Activated effector memory CD4-positive, alpha-beta T cell treated with anti-CD3 and anti-CD28 coated beads, Interleukin-2, amount 50 U/mL, for 16 hours (primary cell): ENCODE results near the gene GH1.
"Not testable (repeated sequence)": the region's sequence is repeated elsewhere in the genome, so short reads cannot be mapped to it uniquely, and the experiment has no call there.

Experiments
- DNase-seq: peaks from one replicate; pipeline ENCODE4 v3.0.0-alpha.2; 2020

Gene GH1

GRCh38 chr17:63894021-63894420 lies 24.6 kb downstream of the GH1 start:
- not testable (repeated sequence) for DNase-seq

- DNase-seq = peak; percentile 12
These were observed 26.2 kb downstream of the GH1 start for GRCh38 chr17:63892316-63893037.

- DNase-seq = not testable (repeated sequence)
These were observed 29.4 kb downstream of the GH1 start for GRCh38 chr17:63889026-63889848.

- DNase-seq = not testable (repeated sequence)
These were observed 33.5 kb downstream of the GH1 start for GRCh38 chr17:63885119-63885518.

- DNase-seq = not testable (repeated sequence)
These were observed 36.0 kb downstream of the GH1 start for GRCh38 chr17:63882626-63883126.

GRCh38 chr17:63881935-63882601 lies 36.6 kb downstream of the GH1 start, which contains the start of gene GH2:
GH2 (minus strand) TSS chr17:63881944; CDS start chr17:63881801, 143 bp downstream.
- DNase-seq = peak; percentile 84

GRCh38 chr17:63881337-63881736 lies 37.3 kb downstream of the GH1 start:
- not testable (repeated sequence) for DNase-seq

- no peak for DNase-seq
These were observed 37.9 kb downstream of the GH1 start for GRCh38 chr17:63880706-63881105.

- DNase-seq = not testable (repeated sequence)
These were observed 40.2 kb downstream of the GH1 start for GRCh38 chr17:63878413-63878812.

- not testable (repeated sequence) for DNase-seq
These were observed 43.9 kb downstream of the GH1 start for GRCh38 chr17:63874693-63875092.

- DNase-seq = not testable (repeated sequence)
These were observed 44.5 kb downstream of the GH1 start for GRCh38 chr17:63874061-63874626.

GRCh38 chr17:63873577-63873976 lies 45.1 kb downstream of the GH1 start, which contains the start of gene CSH2:
CSH2 (minus strand) TSS chr17:63873677; CDS start chr17:63873614, 63 bp downstream.
- DNase-seq = not testable (repeated sequence)

GRCh38 chr17:63871646-63872365 lies 46.8 kb downstream of the GH1 start:
- not testable (repeated sequence) for DNase-seq

- not testable (repeated sequence) for DNase-seq
These were observed 48.4 kb downstream of the GH1 start for GRCh38 chr17:63870292-63870665.

- DNase-seq = not testable (repeated sequence)
These were observed 48.9 kb downstream of the GH1 start for GRCh38 chr17:63869491-63870291.
